GM19351 (cell line): Measurements from ENCODE around the gene MAST4.
A peak's percentile ranks its signal among the peaks of the same experiment; 100 is the strongest.

Source experiments
- ATAC-seq: cut with Tn5 transposase; IDR thresholded peaks from one replicate; pipeline ENCODE4 v1.9.1; 2021; ENCODE audit warnings: mild to moderate bottlenecking, moderate library complexity; ENCODE audit not compliant: unreplicated experiment

The MAST4 gene

GRCh38 chr5:66595756-66596635 lies at the start of gene MAST4:
MAST4 (plus strand) TSS chr5:66596393; CDS start chr5:66596656, 263 bp downstream.
- ATAC-seq: peak; percentile 97

GRCh38 chr5:66546541-66546940 lies 49.7 kb upstream of the MAST4 start:
- ATAC-seq: no peak

- ATAC-seq: no peak
Measured at GRCh38 chr5:66551338-66551737, 44.9 kb upstream of the MAST4 start.

GRCh38 chr5:66551945-66552344 lies 44.2 kb upstream of the MAST4 start:
- no peak for ATAC-seq

- ATAC-seq: no peak
Measured at GRCh38 chr5:66553368-66553912, 42.8 kb upstream of the MAST4 start.

GRCh38 chr5:66553916-66554575 lies 42.1 kb upstream of the MAST4 start:
- peak; percentile 95 for ATAC-seq

- ATAC-seq: no peak
Measured at GRCh38 chr5:66554884-66555283, 41.3 kb upstream of the MAST4 start.

- ATAC-seq: peak; percentile 76
Measured at GRCh38 chr5:66558560-66558959, 37.6 kb upstream of the MAST4 start.

GRCh38 chr5:66560371-66560770 lies 35.8 kb upstream of the MAST4 start:
- ATAC-seq: no peak

GRCh38 chr5:66561256-66561990 lies 34.8 kb upstream of the MAST4 start:
- ATAC-seq: no peak

- no peak for ATAC-seq
Measured at GRCh38 chr5:66565878-66566277, 30.3 kb upstream of the MAST4 start.

- no peak for ATAC-seq
Measured at GRCh38 chr5:66567474-66567873, 28.7 kb upstream of the MAST4 start.

- ATAC-seq: no peak
Measured at GRCh38 chr5:66570201-66570600, 26.0 kb upstream of the MAST4 start.

GRCh38 chr5:66573733-66574132 lies 22.5 kb upstream of the MAST4 start:
- no peak for ATAC-seq

- no peak for ATAC-seq
Measured at GRCh38 chr5:66582499-66583165, 13.6 kb upstream of the MAST4 start.

GRCh38 chr5:66585291-66585690 lies 10.9 kb upstream of the MAST4 start:
- no peak for ATAC-seq

GRCh38 chr5:66587771-66588170 lies 8.4 kb upstream of the MAST4 start:
- no peak for ATAC-seq

- ATAC-seq: peak; percentile 25
Measured at GRCh38 chr5:66596636-66597182, 516 bp downstream of the MAST4 start.

GRCh38 chr5:66597183-66597757 lies 1.1 kb downstream of the MAST4 start:
- no peak for ATAC-seq

GRCh38 chr5:66602621-66603020 lies 6.4 kb downstream of the MAST4 start:
- no peak for ATAC-seq
